ENCODE data around the gene EXTL1. TPM values are rescaled to one million over a fixed set of nuclear protein-coding genes. Genes with fewer than 3 reads are reported as not detected.

Gene EXTL1
- total and polyA plus RNA-seq, 2 donors (not counting 3 experiments of a cell fraction or from before 2014, with no cell fraction given), result not detected

- dilution Hi-C loops (cut with MboI; ENCODE audit: extremely low pct_ligation_motif_present, low sequenced_read_pairs), result no loop called here
- H3K4me2 ChIP-seq (ENCODE audit: insufficient read depth, low read length), result no peak overlapping the region
- CTCF ChIA-PET, result no interaction called here
Measured at GRCh38 chr1:26081267-26082019, 59.9 kb downstream of the EXTL1 start.

GRCh38 chr1:26082020-26082350 is 60.4 kb downstream of the EXTL1 start:
- FAIRE-seq, result no peak

More at GRCh38 chr1:26081267-26082019, 59.9 kb downstream of the EXTL1 start:
- Histone ChIP-seq H3K36me3 (ENCODE audit: control insufficient read depth in 2 of 2, extremely low read depth in 1 of 2, insufficient read depth in 2 of 2, low read length in 2 of 2) (no peaks in the 10 kb centered on the region), H3K9ac (replicated peaks; ENCODE audit: extremely low read depth, insufficient read depth, low read length) (no peak overlapping the region), H3K9me3 (replicated peaks; ENCODE audit: control insufficient read depth, insufficient read depth, low read length) (no peaks in the 10 kb centered on the region), H3K4me3 (replicated peaks in 1 of 3; ENCODE audit: insufficient read depth in 1 of 3, low read depth in 1 of 3, low read length in 3 of 3) (no peak overlapping the region), H3K9me1 (replicated peaks; ENCODE audit: control insufficient read depth, extremely low read depth, insufficient read depth, low read length) (no peaks in the 10 kb centered on the region), H2AFZ (ENCODE audit: low read depth, low read length) (no peak overlapping the region), H3K27me3 (ENCODE audit: control insufficient read depth in 2 of 2, insufficient read depth in 2 of 2, low read length in 2 of 2) (peaks cover 0 to 4% of the 10 kb centered on the region in 2 experiments), H4K20me1 (replicated peaks; ENCODE audit: control insufficient read depth, extremely low read depth, insufficient read depth, low read length) (no peaks in the 10 kb centered on the region), H3K27ac (ENCODE audit: insufficient read depth, low read depth, low read length) (no peak overlapping the region), H3K4me1 (ENCODE audit: control insufficient read depth, extremely low read depth, insufficient read depth, low read length) (no peaks in the 10 kb centered on the region), H3K79me2 (ENCODE audit: control insufficient read depth, insufficient read depth, low read length) (no peaks in the 10 kb centered on the region)
- POLR2A ChIA-PET, result no interaction called here
- no peak for FAIRE-seq
- BruUV-seq (replicated peaks), result no TSS peak
- DNase-seq (ENCODE audit: low read depth, low spot score), result no peak
- intact Hi-C loops (cut with micrococcal nuclease), result no loop called here
- TF ChIP-seq EZH2 (IDR thresholded peaks at IDR 0.05; ENCODE audit: borderline replicate concordance, low read depth, low read length, severe bottlenecking) (no peak), FOS (IDR thresholded peaks at IDR 0.05; ENCODE audit: borderline replicate concordance, insufficient read depth, low read length) (no peak), POLR2AphosphoS5 (IDR thresholded peaks at IDR 0.05; ENCODE audit: insufficient read depth, low read depth, low read length) (no peak), MYC (IDR thresholded peaks at IDR 0.05; ENCODE audit: low read depth, low read length) (no peak)

More at GRCh38 chr1:26082020-26082350, 60.4 kb downstream of the EXTL1 start:
- Histone ChIP-seq H3K4me3 (replicated peaks in 1 of 3; ENCODE audit: insufficient read depth in 1 of 3, low read depth in 1 of 3, low read length in 3 of 3) (no peak overlapping the region), H3K27ac (ENCODE audit: insufficient read depth, low read depth, low read length) (no peak overlapping the region), H4K20me1 (replicated peaks; ENCODE audit: control insufficient read depth, extremely low read depth, insufficient read depth, low read length) (no peaks in the 10 kb centered on the region), H3K9ac (replicated peaks; ENCODE audit: extremely low read depth, insufficient read depth, low read length) (no peak overlapping the region), H3K36me3 (ENCODE audit: control insufficient read depth in 2 of 2, extremely low read depth in 1 of 2, insufficient read depth in 2 of 2, low read length in 2 of 2) (no peaks in the 10 kb centered on the region), H3K4me2 (ENCODE audit: insufficient read depth, low read length) (no peak overlapping the region), H3K9me1 (replicated peaks; ENCODE audit: control insufficient read depth, extremely low read depth, insufficient read depth, low read length) (no peaks in the 10 kb centered on the region), H3K9me3 (replicated peaks; ENCODE audit: control insufficient read depth, insufficient read depth, low read length) (no peaks in the 10 kb centered on the region), H3K4me1 (ENCODE audit: control insufficient read depth, extremely low read depth, insufficient read depth, low read length) (no peaks in the 10 kb centered on the region), H3K27me3 (ENCODE audit: control insufficient read depth in 2 of 2, insufficient read depth in 2 of 2, low read length in 2 of 2) (peaks cover 0 to 4% of the 10 kb centered on the region in 2 experiments), H2AFZ (ENCODE audit: low read depth, low read length) (no peak overlapping the region), H3K79me2 (ENCODE audit: control insufficient read depth, insufficient read depth, low read length) (no peaks in the 10 kb centered on the region)
- POLR2A ChIA-PET, result no interaction called here
- CTCF ChIA-PET, result no interaction called here
- dilution Hi-C loops (cut with MboI; ENCODE audit: extremely low pct_ligation_motif_present, low sequenced_read_pairs), result no loop called here
- BruUV-seq (replicated peaks), result no TSS peak
- DNase-seq (ENCODE audit: low read depth, low spot score), result no peak
- no peak for TF ChIP-seq POLR2AphosphoS5 (IDR thresholded peaks at IDR 0.05; ENCODE audit: insufficient read depth, low read depth, low read length)
- no peak for TF ChIP-seq GATA2 (IDR thresholded peaks at IDR 0.05; ENCODE audit: insufficient read depth, insufficient read length, low read depth, low read length)
- intact Hi-C loops (cut with micrococcal nuclease), result no loop called here
